ENCODE measurements around the gene NT5DC1.

DNA sequence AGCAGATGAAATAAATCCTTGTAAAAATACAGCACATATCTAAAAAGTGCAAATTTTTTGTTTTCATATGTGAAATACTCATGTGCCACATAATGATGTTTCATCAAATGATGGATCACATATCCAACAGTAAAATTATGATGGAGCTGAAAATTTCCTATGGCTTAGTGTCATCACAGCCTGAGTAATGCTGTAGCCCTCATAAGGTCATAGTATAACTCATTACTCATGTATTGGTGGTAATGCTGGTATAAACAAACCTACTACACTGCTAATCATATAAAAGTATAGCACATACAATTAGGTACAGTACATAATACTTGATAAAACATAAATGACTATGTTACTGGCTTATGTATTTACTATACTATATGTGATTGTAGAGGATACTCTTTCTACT, 166.2 kb downstream of the NT5DC1 start:
- TF ChIP-seq EP300 (IDR thresholded peaks at IDR 0.05): no peak
- TF ChIP-seq POLR2A (IDR thresholded peaks at IDR 0.05): no peak
- TF ChIP-seq, protein P1, sequence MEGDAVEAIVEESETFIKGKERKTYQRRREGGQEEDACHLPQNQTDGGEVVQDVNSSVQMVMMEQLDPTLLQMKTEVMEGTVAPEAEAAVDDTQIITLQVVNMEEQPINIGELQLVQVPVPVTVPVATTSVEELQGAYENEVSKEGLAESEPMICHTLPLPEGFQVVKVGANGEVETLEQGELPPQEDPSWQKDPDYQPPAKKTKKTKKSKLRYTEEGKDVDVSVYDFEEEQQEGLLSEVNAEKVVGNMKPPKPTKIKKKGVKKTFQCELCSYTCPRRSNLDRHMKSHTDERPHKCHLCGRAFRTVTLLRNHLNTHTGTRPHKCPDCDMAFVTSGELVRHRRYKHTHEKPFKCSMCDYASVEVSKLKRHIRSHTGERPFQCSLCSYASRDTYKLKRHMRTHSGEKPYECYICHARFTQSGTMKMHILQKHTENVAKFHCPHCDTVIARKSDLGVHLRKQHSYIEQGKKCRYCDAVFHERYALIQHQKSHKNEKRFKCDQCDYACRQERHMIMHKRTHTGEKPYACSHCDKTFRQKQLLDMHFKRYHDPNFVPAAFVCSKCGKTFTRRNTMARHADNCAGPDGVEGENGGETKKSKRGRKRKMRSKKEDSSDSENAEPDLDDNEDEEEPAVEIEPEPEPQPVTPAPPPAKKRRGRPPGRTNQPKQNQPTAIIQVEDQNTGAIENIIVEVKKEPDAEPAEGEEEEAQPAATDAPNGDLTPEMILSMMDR (IDR thresholded peaks at IDR 0.05): no peak
